GM19463 (cell line): ENCODE results near the gene RIMKLA.
A peak's percentile ranks its signal among the peaks of the same experiment; 100 is the strongest.

Experiments
- ATAC-seq: cut with Tn5 transposase; IDR thresholded peaks from one replicate; pipeline ENCODE4 v1.9.1; 2021; ENCODE audit warnings: mild to moderate bottlenecking, moderate library complexity; ENCODE audit not compliant: unreplicated experiment

RIMKLA gene

GRCh38 chr1:42380586-42381279, at the start of gene RIMKLA:
TSS of gene RIMKLA (plus strand) at chr1:42380792. CDS start at chr1:42380935, 143 bp downstream.
- ATAC-seq = peak; percentile 92

- no peak for ATAC-seq
Observed at GRCh38 chr1:42332877-42333276, 47.7 kb upstream of the RIMKLA start.

GRCh38 chr1:42333662-42334239, 46.8 kb upstream of the RIMKLA start:
- ATAC-seq = no peak

DNA sequence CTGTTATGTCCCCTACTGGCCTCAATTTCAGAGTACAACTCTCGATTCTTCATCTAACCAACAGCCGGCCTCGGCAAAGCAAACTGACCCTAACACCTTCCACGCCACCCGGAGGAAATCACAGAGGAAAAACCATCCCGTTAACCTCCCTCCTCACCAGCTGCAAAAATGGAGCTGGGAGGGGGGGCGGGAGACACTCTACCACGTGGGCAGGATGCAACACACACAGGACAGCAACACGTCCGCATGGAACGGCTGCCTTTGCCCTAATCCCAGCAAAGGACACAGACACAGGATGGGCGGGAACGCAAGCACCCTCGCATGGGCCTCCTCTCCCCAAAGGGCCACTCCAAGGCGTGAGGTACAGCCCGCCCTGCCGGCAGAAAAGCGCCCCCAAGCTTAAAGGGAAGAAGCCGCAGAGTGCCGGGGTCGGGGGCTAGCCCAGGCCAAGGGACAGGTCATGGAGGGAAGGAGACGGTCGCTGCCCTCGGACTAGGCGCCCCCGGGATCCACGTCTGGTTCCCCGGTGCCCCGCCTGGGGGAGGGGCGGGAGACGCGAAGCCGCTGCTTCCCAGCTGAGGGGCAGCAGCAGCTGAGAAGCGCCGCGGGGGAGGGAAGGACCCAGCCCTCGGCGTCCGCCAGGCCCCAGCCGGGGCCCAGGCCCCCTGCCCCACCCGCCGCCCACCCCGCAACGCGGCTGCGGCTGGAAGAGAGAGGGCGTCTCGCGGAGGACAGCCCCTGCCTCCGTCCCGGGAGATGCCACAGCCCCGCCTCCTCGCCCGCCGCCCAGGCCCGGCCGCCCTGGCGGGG, 46.1 kb upstream of the RIMKLA start:
- ATAC-seq = peak; percentile 53

DNA sequence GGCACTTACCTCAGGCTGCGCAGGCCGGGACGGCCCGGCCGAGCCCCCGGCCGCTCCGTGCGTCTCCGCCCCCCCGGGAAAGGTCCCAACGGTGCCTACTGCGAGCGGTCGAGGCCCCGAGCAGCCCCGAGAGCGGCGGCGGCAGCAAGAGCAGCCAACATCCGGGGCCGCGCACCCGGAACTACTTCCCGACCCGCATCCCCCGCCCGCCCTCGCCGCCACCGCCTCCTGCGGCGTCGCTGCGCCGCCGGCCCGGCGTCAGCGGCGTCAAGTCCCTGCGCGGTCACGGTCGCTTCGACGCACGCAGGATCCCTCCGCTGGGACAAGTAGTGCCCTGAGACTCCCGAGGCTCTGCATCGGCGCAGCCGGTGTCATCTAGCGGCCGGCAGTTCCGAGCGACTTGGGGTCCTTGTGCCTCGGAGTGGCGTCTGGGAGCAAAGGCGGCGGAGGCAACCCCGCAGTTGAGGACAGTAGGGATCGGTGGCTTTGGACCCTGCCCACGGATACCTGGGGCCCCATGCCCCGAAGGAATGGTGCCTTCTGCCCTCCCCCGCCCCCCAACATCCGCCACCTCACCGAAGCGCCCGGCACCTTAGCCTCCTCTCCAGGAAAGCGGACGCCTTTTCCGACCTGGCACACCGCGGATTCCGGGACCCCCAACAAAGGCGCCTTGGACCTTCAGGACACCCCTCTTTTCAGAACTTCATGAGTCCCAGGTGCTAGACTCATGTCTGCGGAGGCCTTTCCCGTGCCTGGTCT, 45.4 kb upstream of the RIMKLA start, which contains the start of gene FOXJ3:
FOXJ3 (minus strand) TSS at position 186 of the 759 bp plus-strand sequence. CDS start 24,142 bp downstream, outside the sequence.
- peak; percentile 78 for ATAC-seq

- no peak for ATAC-seq
Observed at GRCh38 chr1:42335809-42336518, 44.6 kb upstream of the RIMKLA start.

- ATAC-seq = no peak
Observed at GRCh38 chr1:42336978-42337377, 43.6 kb upstream of the RIMKLA start.

DNA sequence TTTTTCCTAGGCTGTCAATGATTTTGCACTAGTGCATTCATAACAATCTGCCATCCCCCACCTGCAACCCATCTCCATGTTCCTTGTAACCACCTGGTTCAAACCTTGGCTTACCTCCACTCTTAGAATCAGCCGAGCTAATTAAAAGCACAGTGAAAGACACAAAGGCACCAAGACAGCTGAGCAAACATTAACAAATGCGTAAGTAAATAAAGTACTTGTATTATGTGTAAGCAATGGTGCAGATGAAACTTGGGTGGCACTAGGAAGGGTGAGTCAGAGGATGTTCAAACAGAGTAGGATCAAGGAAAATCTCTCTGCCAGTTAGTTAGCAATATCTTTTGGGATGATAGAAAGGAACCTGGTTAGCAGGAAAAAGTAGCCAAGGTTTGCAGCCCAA, 40.5 kb upstream of the RIMKLA start:
- no peak for ATAC-seq

DNA sequence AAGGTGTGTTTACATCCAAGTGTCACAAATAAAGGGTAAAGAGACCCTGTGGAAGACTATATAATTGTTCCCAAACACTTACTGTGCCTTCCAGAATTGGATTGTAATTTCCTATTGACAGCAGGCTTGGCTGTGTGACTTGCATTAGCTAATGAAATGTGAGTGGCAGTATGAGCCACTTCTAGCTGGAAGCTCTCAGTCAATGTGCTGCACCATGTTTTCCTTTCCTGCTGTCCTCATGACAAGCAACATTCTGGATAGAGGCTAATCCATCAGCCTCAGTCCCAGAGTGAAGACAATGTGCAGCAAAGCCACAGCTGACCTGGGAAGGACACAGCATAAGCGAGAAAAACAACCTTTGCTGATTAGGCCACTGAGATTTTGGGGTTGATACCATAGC, 39.7 kb upstream of the RIMKLA start:
- no peak for ATAC-seq

GRCh38 chr1:42343049-42343448, 37.5 kb upstream of the RIMKLA start:
- no peak for ATAC-seq

- ATAC-seq = no peak
Observed at GRCh38 chr1:42348498-42348897, 32.1 kb upstream of the RIMKLA start.

- ATAC-seq = no peak
Observed at GRCh38 chr1:42350086-42350485, 30.5 kb upstream of the RIMKLA start.

DNA sequence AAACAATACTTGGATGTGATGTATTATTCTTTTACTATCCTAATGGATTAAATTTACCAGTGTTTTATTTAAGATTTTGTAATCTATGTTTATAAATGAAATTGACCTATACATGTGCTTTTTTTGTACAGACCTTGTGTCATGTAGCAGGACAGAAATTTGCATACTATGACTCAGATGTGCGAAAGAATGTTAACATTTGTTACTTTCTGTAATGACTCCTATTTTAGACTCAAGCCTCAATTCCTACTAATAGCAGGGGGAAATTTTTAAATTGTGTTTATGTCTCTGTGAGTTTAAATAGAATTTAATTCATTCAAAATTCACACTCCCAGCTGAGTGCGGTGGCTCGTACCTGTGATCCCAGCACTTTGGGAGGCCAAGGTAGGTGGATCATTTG, 21.8 kb upstream of the RIMKLA start:
- ATAC-seq = no peak

GRCh38 chr1:42359466-42359865, 21.1 kb upstream of the RIMKLA start:
- ATAC-seq = no peak

GRCh38 chr1:42364089-42364488, 16.5 kb upstream of the RIMKLA start:
- no peak for ATAC-seq

- no peak for ATAC-seq
Observed at GRCh38 chr1:42364542-42364941, 16.1 kb upstream of the RIMKLA start.

DNA sequence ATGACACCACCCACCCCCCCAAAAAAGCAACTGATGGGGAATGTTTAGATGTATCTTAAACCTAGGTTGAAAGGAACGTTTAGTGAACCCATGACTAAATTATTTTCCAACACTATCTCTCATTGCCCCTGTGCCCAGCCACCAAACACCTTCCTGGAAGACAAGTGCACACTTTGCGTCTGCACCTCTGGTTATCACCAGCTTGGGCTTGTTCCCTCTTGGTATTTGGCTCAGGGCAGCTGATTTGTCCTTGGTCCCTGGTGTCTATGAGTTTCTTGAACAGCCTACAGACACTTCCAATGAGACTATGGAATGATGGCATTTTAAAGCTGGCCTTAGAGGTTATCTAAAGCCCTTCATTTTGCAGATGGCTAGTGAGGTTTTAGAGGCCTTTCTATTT, 15.5 kb upstream of the RIMKLA start:
- no peak for ATAC-seq

DNA sequence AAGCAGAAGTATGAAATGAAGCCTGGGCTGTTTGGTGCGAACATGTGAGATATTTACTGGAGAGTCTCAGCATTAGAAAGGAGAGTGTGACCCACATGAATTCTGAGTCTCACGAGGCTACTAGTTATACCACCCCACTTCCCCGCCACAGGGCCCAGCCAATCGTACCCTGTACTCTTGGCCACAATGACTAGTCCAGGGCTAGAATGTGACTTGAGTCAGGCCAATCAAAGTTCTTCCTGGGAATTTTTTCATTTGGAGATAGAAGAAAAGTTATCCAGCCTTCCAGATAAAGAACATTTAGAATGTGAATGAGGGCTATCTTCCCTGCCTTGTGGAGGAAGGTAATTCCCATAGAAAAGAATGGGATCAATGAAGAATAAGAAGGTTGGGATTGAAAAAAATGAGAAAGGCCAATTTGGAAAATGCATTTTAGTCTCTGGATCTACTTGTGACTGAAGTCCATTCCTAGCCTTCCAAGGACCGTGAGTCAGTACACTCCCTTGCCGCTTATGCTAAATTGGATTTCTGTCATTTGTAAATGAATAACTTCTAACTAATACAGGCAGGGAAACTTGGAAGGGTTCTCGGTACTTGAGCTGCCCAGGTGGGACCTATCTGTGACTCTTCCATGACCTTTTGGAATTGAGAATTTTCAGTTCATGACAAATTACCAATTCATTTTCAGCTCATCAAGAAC, 12.3 kb upstream of the RIMKLA start:
- ATAC-seq = no peak

GRCh38 chr1:42369471-42369870, 11.1 kb upstream of the RIMKLA start:
- no peak for ATAC-seq
